ENCODE data around the gene SYPL2. TPM values are rescaled to one million over a fixed set of nuclear protein-coding genes. Genes with fewer than 3 reads are reported as not detected.
A peak's percentile ranks its signal among the peaks of the same experiment; 100 is the strongest.

The SYPL2 gene
- total and polyA plus RNA-seq, 8 donors = 0.45 to 1.0 (median 0.58) TPM; not detected in 3

DNA sequence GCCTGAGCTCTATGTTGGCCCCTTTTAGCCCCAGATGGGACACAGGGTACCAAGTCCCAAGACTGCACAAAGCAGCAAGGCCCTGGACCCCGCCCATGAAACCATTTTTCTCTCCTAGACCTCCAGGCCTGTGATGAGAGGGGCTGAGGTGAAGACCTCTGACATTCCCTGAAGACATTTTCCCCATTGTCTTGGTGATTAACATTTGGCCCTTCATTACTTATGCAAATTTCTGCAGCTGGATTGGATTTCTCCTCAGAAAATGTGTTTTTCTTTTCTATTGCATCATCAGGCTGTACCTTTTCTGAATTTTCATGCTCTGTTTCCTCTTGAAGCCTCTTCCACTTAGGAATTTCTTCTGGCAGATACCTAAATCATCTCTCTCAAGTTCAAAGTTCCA lies 31.9 kb upstream of the SYPL2 start:
- intact Hi-C loops (cut with DNase I; ENCODE audit: low total_unique reads) = no loop called here
- Histone ChIP-seq H3K4me1 (no peaks in the 10 kb centered on the region), H3K27me3 (no peaks in the 10 kb centered on the region), H3K36me3 (no peaks in the 10 kb centered on the region), H3K4me3 (no peak overlapping the region), H3K27ac (no peak overlapping the region), H3K9me3 (no peaks in the 10 kb centered on the region)
- TF ChIP-seq EP300 (IDR thresholded peaks at IDR 0.05) (no peak), POLR2AphosphoS5 (IDR thresholded peaks at IDR 0.05) (no peak), POLR2A (IDR thresholded peaks at IDR 0.05) (no peak)
- TF ChIP-seq, protein P1, sequence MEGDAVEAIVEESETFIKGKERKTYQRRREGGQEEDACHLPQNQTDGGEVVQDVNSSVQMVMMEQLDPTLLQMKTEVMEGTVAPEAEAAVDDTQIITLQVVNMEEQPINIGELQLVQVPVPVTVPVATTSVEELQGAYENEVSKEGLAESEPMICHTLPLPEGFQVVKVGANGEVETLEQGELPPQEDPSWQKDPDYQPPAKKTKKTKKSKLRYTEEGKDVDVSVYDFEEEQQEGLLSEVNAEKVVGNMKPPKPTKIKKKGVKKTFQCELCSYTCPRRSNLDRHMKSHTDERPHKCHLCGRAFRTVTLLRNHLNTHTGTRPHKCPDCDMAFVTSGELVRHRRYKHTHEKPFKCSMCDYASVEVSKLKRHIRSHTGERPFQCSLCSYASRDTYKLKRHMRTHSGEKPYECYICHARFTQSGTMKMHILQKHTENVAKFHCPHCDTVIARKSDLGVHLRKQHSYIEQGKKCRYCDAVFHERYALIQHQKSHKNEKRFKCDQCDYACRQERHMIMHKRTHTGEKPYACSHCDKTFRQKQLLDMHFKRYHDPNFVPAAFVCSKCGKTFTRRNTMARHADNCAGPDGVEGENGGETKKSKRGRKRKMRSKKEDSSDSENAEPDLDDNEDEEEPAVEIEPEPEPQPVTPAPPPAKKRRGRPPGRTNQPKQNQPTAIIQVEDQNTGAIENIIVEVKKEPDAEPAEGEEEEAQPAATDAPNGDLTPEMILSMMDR (IDR thresholded peaks at IDR 0.05) = no peak
- no peak for DNase-seq
- 73 to 91% (median 85%) methylated on average over 1 of the region's 1 CpG for WGBS, 5 donors

DNA sequence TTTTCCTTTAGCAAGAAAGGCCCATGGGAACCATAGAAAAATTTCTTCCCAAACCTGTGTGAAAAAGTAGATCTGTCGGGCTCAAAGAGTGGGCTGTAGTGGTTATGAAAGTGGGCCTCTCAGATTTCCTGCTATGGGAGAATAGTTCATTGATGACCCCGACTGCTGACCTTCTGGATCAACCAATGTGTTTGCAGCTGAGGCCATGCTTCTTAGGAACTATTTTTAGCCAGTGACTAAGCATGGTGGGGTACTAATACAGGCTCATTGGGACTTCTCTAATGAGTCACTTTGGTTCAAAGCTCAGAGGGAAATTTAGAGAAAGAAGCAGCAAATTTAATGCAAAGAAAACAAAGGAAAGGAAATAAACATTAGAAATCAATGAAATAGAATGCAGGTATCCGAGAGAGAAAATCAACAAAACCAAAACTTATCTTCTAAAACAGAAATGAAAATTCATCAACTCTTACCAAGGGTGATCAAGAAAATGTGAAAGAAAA lies 27.5 kb upstream of the SYPL2 start:
- H3K36me3 ChIP-seq = no peaks in the 10 kb centered on the region
- DNase-seq = peak in 1 of 2 donors; percentile 11
- H3K27me3 ChIP-seq = peaks cover 0 to 19% (median 6%) of the 10 kb centered on the region in 3 donors
- WGBS, 5 donors = 68 to 75% (median 73%) methylated on average over 3 of the region's 3 CpGs
- no peaks in the 10 kb centered on the region for H3K9me3 ChIP-seq
- H3K4me3 ChIP-seq = no peak overlapping the region
- intact Hi-C loops (cut with DNase I; ENCODE audit: low total_unique reads) = no loop called here
- H3K27ac ChIP-seq = no peak overlapping the region
- no peaks in the 10 kb centered on the region for H3K4me1 ChIP-seq
- no peak for TF ChIP-seq POLR2A (IDR thresholded peaks at IDR 0.05)
- TF ChIP-seq POLR2AphosphoS5 (IDR thresholded peaks at IDR 0.05) = no peak
- TF ChIP-seq EP300 (IDR thresholded peaks at IDR 0.05) = no peak
- TF ChIP-seq, protein P1 (IDR thresholded peaks at IDR 0.05) = no peak

DNA sequence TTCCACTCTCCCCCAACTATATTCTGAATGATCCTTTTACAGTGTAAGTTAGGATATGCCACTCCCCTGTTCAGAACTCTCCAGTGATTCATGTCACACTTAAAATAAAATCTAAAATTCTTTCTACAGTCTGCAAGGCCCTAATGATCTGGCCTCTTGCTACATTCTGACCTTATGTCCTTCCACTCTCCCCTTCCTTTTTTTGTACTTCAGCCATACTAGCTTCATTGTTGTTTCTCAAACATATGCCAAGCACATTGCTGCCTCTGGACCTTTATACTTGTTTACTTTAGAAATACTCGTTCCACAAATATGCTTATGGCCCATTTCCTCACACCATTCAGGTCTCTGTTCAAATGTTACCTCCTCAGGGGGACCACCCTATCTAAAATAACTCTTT lies 25.3 kb upstream of the SYPL2 start:
- Histone ChIP-seq H3K36me3 (no peaks in the 10 kb centered on the region), H3K27ac (no peak overlapping the region), H3K27me3 (peaks cover 0 to 30% (median 14%) of the 10 kb centered on the region in 3 donors), H3K4me1 (no peaks in the 10 kb centered on the region), H3K4me3 (no peak overlapping the region), H3K9me3 (no peaks in the 10 kb centered on the region)
- TF ChIP-seq POLR2AphosphoS5 (IDR thresholded peaks at IDR 0.05) (no peak), EP300 (IDR thresholded peaks at IDR 0.05) (no peak), POLR2A (IDR thresholded peaks at IDR 0.05) (no peak)
- TF ChIP-seq, protein P1 (IDR thresholded peaks at IDR 0.05) = no peak
- 6 to 18% (median 16%) methylated on average over 1 of the region's 1 CpG for WGBS, 5 donors
- no peak for DNase-seq
- intact Hi-C loops (cut with DNase I; ENCODE audit: low total_unique reads) = no loop called here

- peaks cover 0 to 38% (median 15%) of the 10 kb centered on the region in 3 donors for H3K27me3 ChIP-seq
- no peak overlapping the region for H3K27ac ChIP-seq
- WGBS, 5 donors = 46 to 70% (median 61%) methylated on average over 2 of the region's 2 CpGs
- no peaks in the 10 kb centered on the region for H3K4me1 ChIP-seq
- intact Hi-C loops (cut with DNase I; ENCODE audit: low total_unique reads) = no loop called here
- no peak overlapping the region for H3K4me3 ChIP-seq
- H3K9me3 ChIP-seq = no peaks in the 10 kb centered on the region
- TF ChIP-seq POLR2AphosphoS5 (IDR thresholded peaks at IDR 0.05) = no peak
- no peak for TF ChIP-seq POLR2A (IDR thresholded peaks at IDR 0.05)
- TF ChIP-seq, protein P1 (IDR thresholded peaks at IDR 0.05) = no peak
- TF ChIP-seq EP300 (IDR thresholded peaks at IDR 0.05) = no peak
- no peak for DNase-seq
- H3K36me3 ChIP-seq = no peaks in the 10 kb centered on the region
Measured at GRCh38 chr1:109443476-109443875, 22.9 kb upstream of the SYPL2 start.

All from stomach (tissue), 9 donors.